C4-2B (cell line): ENCODE measurements around the gene IL1RAPL2.

Source experiments
- CTCF ChIP-seq: fragments of 450-650 bp; conservative IDR thresholded peaks from 2 replicates; pipeline ENCODE4 v1.5.1; 2017; ENCODE audit warnings: mild to moderate bottlenecking
- ZFX ChIP-seq: fragments of 450-650 bp; IDR thresholded peaks from 2 replicates; pipeline ENCODE4 v1.6.1; 2017

DNA sequence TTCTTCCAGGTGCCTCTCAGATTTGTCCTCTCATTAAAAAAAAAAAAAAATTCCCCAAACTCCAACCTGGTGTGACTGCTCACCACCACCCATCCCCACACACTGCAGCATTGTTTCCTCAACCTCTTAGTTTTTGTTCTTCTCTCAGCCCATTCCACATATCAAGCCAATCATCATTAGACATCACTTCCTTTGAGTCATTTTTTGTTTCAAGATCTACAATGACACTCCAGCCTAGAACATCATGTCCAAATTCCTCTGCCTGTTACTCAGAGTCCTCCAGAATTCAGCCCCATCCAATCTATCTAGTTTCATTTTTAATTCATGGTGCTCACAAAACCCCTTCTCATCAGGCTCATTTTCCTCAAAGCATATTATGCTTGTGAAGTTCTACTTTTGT lies 917.0 kb downstream of the IL1RAPL2 start:
- TF ChIP-seq CTCF: no peak
- no peak for TF ChIP-seq ZFX
